ENCODE data around the gene GHITM. TPM values are rescaled to one million over a fixed set of nuclear protein-coding genes. Genes with fewer than 3 reads are reported as not detected.

Gene GHITM
- total RNA-seq, 4 donors from 2014 or later, result 145 to 161 (median 154) TPM

- 69% methylated on average over 10 of the region's 10 CpGs for WGBS
- H3K27ac ChIP-seq (replicated peaks in 1 of 4), result no peak overlapping the region
- peaks cover 0 to under 1% (median 0%) of the 10 kb centered on the region in 4 donors for H3K27me3 ChIP-seq
- intact Hi-C loops (cut with DNase I), result no loop called here
- TF ChIP-seq EP300 (IDR thresholded peaks at IDR 0.05) (no peak), POLR2AphosphoS5 (IDR thresholded peaks at IDR 0.05) (peak in 1 of 2 donors; percentile 25), CTCF (IDR thresholded peaks at IDR 0.05) (no peak)
- H3K4me1 ChIP-seq, result no peaks in the 10 kb centered on the region
- DNase-seq (ENCODE audit: extremely low spot score), result no peak
- peaks cover 12 to 40% (median 37%) of the 10 kb centered on the region in 4 donors for H3K36me3 ChIP-seq
- H3K4me3 ChIP-seq, result no peak overlapping the region
- H3K9me3 ChIP-seq, result no peaks in the 10 kb centered on the region
Observed at GRCh38 chr10:84156768-84157167, 17.5 kb downstream of the GHITM start.

GRCh38 chr10:84158061-84158460, 18.8 kb downstream of the GHITM start:
- H3K36me3 ChIP-seq, result peaks cover 6 to 27% (median 24%) of the 10 kb centered on the region in 4 donors
- TF ChIP-seq CTCF (IDR thresholded peaks at IDR 0.05) (no peak), EP300 (IDR thresholded peaks at IDR 0.05) (no peak), POLR2AphosphoS5 (IDR thresholded peaks at IDR 0.05) (no peak), POLR2A (IDR thresholded peaks at IDR 0.05; ENCODE audit: low read depth) (no peak)
- no peak overlapping the region for H3K4me3 ChIP-seq
- peaks cover 0 to 11% (median 0%) of the 10 kb centered on the region in 4 donors for H3K27me3 ChIP-seq
- no peaks in the 10 kb centered on the region for H3K9me3 ChIP-seq
- intact Hi-C loops (cut with DNase I), result no loop called here
- no peak overlapping the region for H3K27ac ChIP-seq (replicated peaks in 1 of 4)
- H3K4me1 ChIP-seq, result no peaks in the 10 kb centered on the region
- no peak for DNase-seq (ENCODE audit: extremely low spot score)
- whole genome bisulfite sequencing, result 89% methylated on average over 2 of the region's 2 CpGs

- Histone ChIP-seq H3K36me3 (peaks cover 6 to 22% (median 19%) of the 10 kb centered on the region in 4 donors), H3K4me1 (no peaks in the 10 kb centered on the region), H3K9me3 (no peaks in the 10 kb centered on the region), H3K27me3 (peaks cover 0 to 11% (median 0%) of the 10 kb centered on the region in 4 donors), H3K27ac (replicated peaks in 1 of 4) (no peak overlapping the region), H3K4me3 (no peak overlapping the region)
- intact Hi-C loops (cut with DNase I), result no loop called here
- no peak for TF ChIP-seq POLR2A (IDR thresholded peaks at IDR 0.05; ENCODE audit: low read depth)
- DNase-seq (ENCODE audit: extremely low spot score), result no peak
- WGBS, result 86% methylated on average over 4 of the region's 4 CpGs
Observed at GRCh38 chr10:84158550-84158949, 19.2 kb downstream of the GHITM start.

GRCh38 chr10:84159076-84159685, 19.9 kb downstream of the GHITM start:
- Histone ChIP-seq H3K4me1 (no peaks in the 10 kb centered on the region), H3K4me3 (no peak overlapping the region), H3K9me3 (no peaks in the 10 kb centered on the region), H3K27me3 (peaks cover 0 to 11% (median 0%) of the 10 kb centered on the region in 4 donors), H3K27ac (replicated peaks in 1 of 4) (no peak overlapping the region), H3K36me3 (peaks cover 4 to 16% (median 14%) of the 10 kb centered on the region in 4 donors)
- no peak for DNase-seq (ENCODE audit: extremely low spot score)
- 32% methylated on average over 9 of the region's 9 CpGs for WGBS
- TF ChIP-seq CTCF (IDR thresholded peaks at IDR 0.05), result no peak
- no peak for TF ChIP-seq POLR2A (IDR thresholded peaks at IDR 0.05; ENCODE audit: low read depth)
- TF ChIP-seq POLR2AphosphoS5 (IDR thresholded peaks at IDR 0.05), result no peak
- intact Hi-C loops (cut with DNase I), result no loop called here

GRCh38 chr10:84160663-84161362, 21.5 kb downstream of the GHITM start:
- H3K27me3 ChIP-seq, result peaks cover 0 to 14% (median 0%) of the 10 kb centered on the region in 4 donors
- H3K4me1 ChIP-seq, result no peaks in the 10 kb centered on the region
- intact Hi-C loops (cut with DNase I), result no loop called here
- no peak overlapping the region for H3K27ac ChIP-seq (replicated peaks in 1 of 4)
- no peak for TF ChIP-seq CTCF (IDR thresholded peaks at IDR 0.05)
- no peak for TF ChIP-seq EP300 (IDR thresholded peaks at IDR 0.05)
- TF ChIP-seq POLR2AphosphoS5 (IDR thresholded peaks at IDR 0.05), result no peak
- no peak for TF ChIP-seq POLR2A (IDR thresholded peaks at IDR 0.05; ENCODE audit: low read depth)
- DNase-seq (ENCODE audit: extremely low spot score), result no peak
- H3K9me3 ChIP-seq, result no peaks in the 10 kb centered on the region
- H3K36me3 ChIP-seq, result no peaks in the 10 kb centered on the region
- whole genome bisulfite sequencing, result 42% methylated on average over 6 of the region's 6 CpGs
- no peak overlapping the region for H3K4me3 ChIP-seq

Measured in esophagus muscularis mucosa (tissue), 4 donors.